HepG2 (cell line): Measurements from ENCODE around the gene ARFGAP2. TPM values are rescaled to one million over a fixed set of nuclear protein-coding genes. Genes with fewer than 3 reads are reported as not detected.

ENCODE experiments used
- ATAC-seq: fragments of 200-7000 bp; cut with Tn5 transposase; 3 replicates; pipeline ENCODE4 v1.9.1; 2020; ENCODE audit warnings: mild to moderate bottlenecking, moderate library complexity
- BruUV-seq: library from RNA; stranded (reverse); fragments of 400-500 nt; replicated peaks from 2 replicates; lab custom pipeline; 2021; lab: Mats Ljungman, UMichigan
- CTCF ChIA-PET: fragments of 300-600 bp; formaldehyde crosslinking; extraction: SDS; loops from one replicate; lab custom pipeline; 2021; ENCODE audit warnings: low total read pairs, inconsistent platforms, low intra/inter-chr PET ratio; lab: Yijun Ruan, JAX
- POLR2A ChIA-PET: fragments of 350-600 bp; sonication (Branson Sonifier 250); formaldehyde crosslinking; loops from one replicate; lab custom pipeline; 2020; ENCODE audit warnings: antibody characterized with exemption, inconsistent platforms; lab: Yijun Ruan, JAX
- DNase-seq: peaks from one replicate; pipeline ENCODE4 v3.0.0-alpha.2; 2015; ENCODE audit warnings: low spot score
- FAIRE-seq: peaks from 3 replicates; lab custom pipeline; 2011; peaks lifted over from hg19 to GRCh38; lab: Jason Lieb, UNC
- H2AFZ ChIP-seq: one replicate; pipeline ENCODE4 v1.6.1; 2011; ENCODE audit warnings: low read length, inconsistent platforms
- H3K27ac ChIP-seq: fragments of 300-600 bp; 3 replicates; pipeline ENCODE4 v1.8.0; 2011; ENCODE audit warnings: mixed run types, mild to moderate bottlenecking, mixed read lengths, low read length, inconsistent platforms; ENCODE audit not compliant: insufficient read depth; ENCODE audit errors: extremely low read length
- H3K27me3 ChIP-seq, 2 experiments: fragments of 200-600 bp in 1 of 2; 2 replicates in 1 of 2; 3 replicates in 1 of 2; pipeline versions ENCODE4 v1.6.0 to v1.8.0; 2011; ENCODE audit warnings: low read length in 2 of 2, mild to moderate bottlenecking in 2 of 2, moderate library complexity in 2 of 2, inconsistent platforms in 1 of 2; ENCODE audit not compliant: insufficient read depth in 2 of 2, control insufficient read depth in 1 of 2
- H3K36me3 ChIP-seq, 2 experiments: fragments of 200-600 bp in 1 of 2; replicated peaks in 1 of 2; 2 replicates in 1 of 2; 3 replicates in 1 of 2; pipeline versions ENCODE4 v1.5.1 to v1.8.0; 2011; ENCODE audit warnings: low read length in 2 of 2, inconsistent platforms in 1 of 2; ENCODE audit not compliant: insufficient read depth in 2 of 2, control insufficient read depth in 1 of 2
- H3K4me1 ChIP-seq: 2 replicates; pipeline ENCODE4 v1.5.1; 2012; ENCODE audit warnings: low read length, inconsistent platforms; ENCODE audit not compliant: insufficient read depth
- H3K4me2 ChIP-seq: 2 replicates; pipeline ENCODE4 v1.6.0; 2011; ENCODE audit warnings: low read depth, low read length, inconsistent platforms
- H3K4me3 ChIP-seq, 3 experiments: fragments of 200-600 bp in 1 of 3; sonication (generic), shearing (Covaris generic) in 1 of 3; replicated peaks in 1 of 3; 2 replicates each; pipeline ENCODE4 v1.5.1; 2011 to 2016; ENCODE audit warnings: low read length in 3 of 3, inconsistent platforms in 2 of 3, low read depth in 2 of 3, mild to moderate bottlenecking in 2 of 3, control low read depth in 1 of 3, mixed read lengths in 1 of 3; ENCODE audit not compliant: insufficient read depth in 1 of 3
- H3K79me2 ChIP-seq: one replicate; pipeline ENCODE4 v1.6.1; 2011; ENCODE audit warnings: low read length, inconsistent platforms; ENCODE audit not compliant: insufficient read depth
- H3K9ac ChIP-seq: 2 replicates; pipeline ENCODE4 v1.6.0; 2011; ENCODE audit warnings: mild to moderate bottlenecking, low read depth, low read length, inconsistent platforms; ENCODE audit not compliant: insufficient read depth
- H3K9me3 ChIP-seq: 2 replicates; pipeline ENCODE4 v1.5.1; 2012; ENCODE audit warnings: mild to moderate bottlenecking, low read length
- H4K20me1 ChIP-seq: 2 replicates; pipeline ENCODE4 v1.6.0; 2011; ENCODE audit warnings: inconsistent platforms, mild to moderate bottlenecking, low read length, moderate library complexity; ENCODE audit not compliant: insufficient read depth
- ELF1 ChIP-seq: sonication (generic); formaldehyde crosslinking; IDR thresholded peaks from 2 replicates; pipeline ENCODE4 v1.4.0; 2020; ENCODE audit warnings: missing genetic modification reagents
- FOXC1 ChIP-seq: sonication (generic); formaldehyde crosslinking; IDR thresholded peaks from 2 replicates; pipeline ENCODE4 v1.8.0; 2022; ENCODE audit warnings: mild to moderate bottlenecking, missing genetic modification reagents, borderline replicate concordance
- HDAC6 ChIP-seq: fragments of 200-600 bp; sonication (generic); IDR thresholded peaks from 2 replicates; pipeline ENCODE4 v1.7.0; 2017; ENCODE audit warnings: mild to moderate bottlenecking, antibody characterized with exemption, low read length, low read depth
- HNRNPH1 ChIP-seq: fragments of 200-400 bp; formaldehyde crosslinking; optimal IDR thresholded peaks from 2 replicates; pipeline ENCODE3; 2017; ENCODE audit warnings: mild to moderate bottlenecking, low read depth, low read length
- MXI1 ChIP-seq: IDR thresholded peaks from 3 replicates; pipeline ENCODE4 v1.6.1; 2012; ENCODE audit warnings: low read depth, low read length, inconsistent platforms, borderline replicate concordance
- NFRKB ChIP-seq: fragments of 450-650 bp; IDR thresholded peaks from 2 replicates; pipeline ENCODE4 v1.6.1; 2017
- ZNF713 ChIP-seq: sonication (generic); formaldehyde crosslinking; IDR thresholded peaks from 2 replicates; pipeline ENCODE4 v1.4.0; 2020; ENCODE audit warnings: mild to moderate bottlenecking, missing genetic modification reagents
- ZNF720 ChIP-seq: sonication (generic); formaldehyde crosslinking; IDR thresholded peaks from 2 replicates; pipeline ENCODE4 v1.4.0; 2020; ENCODE audit warnings: missing genetic modification reagents
- ZSCAN22 ChIP-seq: sonication (generic); formaldehyde crosslinking; IDR thresholded peaks from 2 replicates; pipeline ENCODE4 v1.4.0; 2020; ENCODE audit warnings: mild to moderate bottlenecking, missing genetic modification reagents
- WGBS: methylation state at CpG from one replicate; pipeline ENCODE4 v1.1.6; 2017; ENCODE audit warnings: low lambda C conversion rate; 5-methylcytosine and 5-hydroxymethylcytosine counted together
- in situ Hi-C: cut with HindIII; loops from 2 replicates; pipeline ENCODE4 v1.10.0; 2017; ENCODE audit warnings: low pct_unique_long_range_greater_than_20kb; ENCODE audit not compliant: extremely low pct_ligation_motif_present
- intact Hi-C: fragments of 100-400 bp; cut with micrococcal nuclease; formaldehyde crosslinking; loops from one replicate; pipeline ENCODE4 v1.10.0; 2022; ENCODE audit not compliant: unreplicated experiment
- polyA plus RNA-seq, 8 experiments: library from polyadenylated mRNA; depleted of rRNA in 3 of 8; stranded (reverse) in 7 of 8; unstranded in 1 of 8; fragments of >200 nt; fragmentation: Illumina TruSeq in 4 of 8; extraction: Trizol in 4 of 8; gene quantifications; 2 replicates each; pipeline versions ENCODE4 v1.2.1 to v1.2.3, GENCODE V29; 2011 to 2016; ENCODE audit warnings: low read depth in 4 of 8, missing spikeins in 1 of 8, mixed read lengths in 1 of 8; ENCODE audit not compliant: insufficient read depth in 1 of 8
- total RNA-seq, 5 experiments: library from RNA; depleted of rRNA; stranded (reverse); fragments of >200 nt; fragmentation: Illumina TruSeq; extraction: Trizol; gene quantifications; 2 replicates each; pipeline ENCODE4 v1.2.3, GENCODE V29; 2016; ENCODE audit warnings: low read depth in 1 of 5
- TF ChIP-seq, protein P1 (sequence below): sonication (generic); formaldehyde crosslinking; IDR thresholded peaks from 2 replicates; pipeline ENCODE4 v1.4.0; 2020; ENCODE audit warnings: mild to moderate bottlenecking, missing genetic modification reagents
- TF ChIP-seq, protein P2 (sequence below): IDR thresholded peaks from 2 replicates; pipeline ENCODE4 v1.6.1; 2016; ENCODE audit warnings: control low read depth

ARFGAP2 gene
- total and polyA plus RNA-seq, 2 of the 13 experiments (the other 11 are each of a cell fraction or from before 2014, with no cell fraction given), result 32.3 to 75.3 TPM

DNA sequence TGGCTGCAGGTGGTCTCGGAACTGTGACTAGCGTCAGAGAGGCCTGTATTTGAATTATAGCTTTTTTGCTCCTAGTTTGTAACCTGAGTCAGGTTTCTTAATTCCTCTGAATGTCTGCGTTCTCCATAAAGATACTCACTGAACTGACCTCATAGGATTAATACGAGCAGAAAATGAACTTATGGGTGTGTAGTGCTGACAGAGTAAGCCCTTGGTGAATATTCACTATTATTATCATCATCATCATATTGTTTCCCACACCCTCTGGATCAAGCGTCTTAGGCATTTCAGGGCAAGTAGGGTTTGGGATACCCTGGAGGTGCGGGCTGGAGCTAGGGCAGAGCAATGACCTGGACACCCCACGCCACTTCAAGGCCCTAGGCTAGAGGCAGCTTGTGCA, 29.0 kb downstream of the ARFGAP2 start:
- intact Hi-C loops, result no loop called here
- H3K9ac ChIP-seq, result no peak overlapping the region
- TF ChIP-seq HNRNPH1, result no peak
- TF ChIP-seq FOXC1, result no peak
- TF ChIP-seq, protein P1, sequence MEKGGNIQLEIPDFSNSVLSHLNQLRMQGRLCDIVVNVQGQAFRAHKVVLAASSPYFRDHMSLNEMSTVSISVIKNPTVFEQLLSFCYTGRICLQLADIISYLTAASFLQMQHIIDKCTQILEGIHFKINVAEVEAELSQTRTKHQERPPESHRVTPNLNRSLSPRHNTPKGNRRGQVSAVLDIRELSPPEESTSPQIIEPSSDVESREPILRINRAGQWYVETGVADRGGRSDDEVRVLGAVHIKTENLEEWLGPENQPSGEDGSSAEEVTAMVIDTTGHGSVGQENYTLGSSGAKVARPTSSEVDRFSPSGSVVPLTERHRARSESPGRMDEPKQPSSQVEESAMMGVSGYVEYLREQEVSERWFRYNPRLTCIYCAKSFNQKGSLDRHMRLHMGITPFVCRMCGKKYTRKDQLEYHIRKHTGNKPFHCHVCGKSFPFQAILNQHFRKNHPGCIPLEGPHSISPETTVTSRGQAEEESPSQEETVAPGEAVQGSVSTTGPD (CRISPR knock-in tag), result no peak
- TF ChIP-seq, protein P2, sequence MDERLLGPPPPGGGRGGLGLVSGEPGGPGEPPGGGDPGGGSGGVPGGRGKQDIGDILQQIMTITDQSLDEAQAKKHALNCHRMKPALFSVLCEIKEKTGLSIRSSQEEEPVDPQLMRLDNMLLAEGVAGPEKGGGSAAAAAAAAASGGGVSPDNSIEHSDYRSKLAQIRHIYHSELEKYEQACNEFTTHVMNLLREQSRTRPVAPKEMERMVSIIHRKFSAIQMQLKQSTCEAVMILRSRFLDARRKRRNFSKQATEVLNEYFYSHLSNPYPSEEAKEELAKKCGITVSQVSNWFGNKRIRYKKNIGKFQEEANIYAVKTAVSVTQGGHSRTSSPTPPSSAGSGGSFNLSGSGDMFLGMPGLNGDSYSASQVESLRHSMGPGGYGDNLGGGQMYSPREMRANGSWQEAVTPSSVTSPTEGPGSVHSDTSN (CRISPR knock-in tag), result no peak
- TF ChIP-seq ZNF720 (CRISPR knock-in tag), result no peak
- TF ChIP-seq MXI1, result no peak
- no peak for TF ChIP-seq HDAC6
- TF ChIP-seq ELF1 (CRISPR knock-in tag), result no peak
- no peak for TF ChIP-seq ZNF713
- TF ChIP-seq NFRKB, result no peak
- TF ChIP-seq ZSCAN22 (CRISPR knock-in tag), result no peak
- TF ChIP-seq, all 625 proteins: peak for 0
- CTCF ChIA-PET, result no interaction called here
- WGBS, result 94% methylated on average over 7 of the region's 7 CpGs
- in situ Hi-C loops, result no loop called here
- Histone ChIP-seq H3K79me2 (no peaks in the 10 kb centered on the region), H3K9me3 (no peaks in the 10 kb centered on the region), H3K27ac (no peak overlapping the region), H4K20me1 (no peaks in the 10 kb centered on the region), H3K36me3 (peaks cover 0 to 3% of the 10 kb centered on the region in 2 experiments; a peak in 2 of 5 replicates), H2AFZ (no peak overlapping the region), H3K4me3 (no peak overlapping the region), H3K4me2 (no peak overlapping the region), H3K27me3 (no peaks in the 10 kb centered on the region), H3K4me1 (no peaks in the 10 kb centered on the region)
- POLR2A ChIA-PET, result no interaction called here
- BruUV-seq, result no TSS peak
- DNase-seq (no peak), FAIRE-seq (no peak), ATAC-seq (no peak)
